GM18867 (cell line): Measurements from ENCODE around the gene DHRS9.
"Not testable (repeated sequence)": the region's sequence is repeated elsewhere in the genome, so short reads cannot be mapped to it uniquely, and the experiment has no call there.

ENCODE experiments used
- ATAC-seq: cut with Tn5 transposase; IDR thresholded peaks from one replicate; pipeline ENCODE4 v1.9.1; 2021; ENCODE audit warnings: mild to moderate bottlenecking, moderate library complexity; ENCODE audit not compliant: unreplicated experiment

Gene DHRS9

GRCh38 chr2:169131587-169132512 is 62.5 kb downstream of the DHRS9 start:
- peak; percentile 82 for ATAC-seq

- ATAC-seq, result not testable (repeated sequence)
Measured at GRCh38 chr2:169134272-169134671, 64.9 kb downstream of the DHRS9 start.

GRCh38 chr2:169136428-169136827 is 67.1 kb downstream of the DHRS9 start:
- ATAC-seq, result not testable (repeated sequence)

GRCh38 chr2:169136885-169137534 is 67.6 kb downstream of the DHRS9 start:
- ATAC-seq, result no peak

GRCh38 chr2:169137924-169138323 is 68.6 kb downstream of the DHRS9 start:
- no peak for ATAC-seq

- ATAC-seq, result no peak
Measured at GRCh38 chr2:169139145-169139544, 69.8 kb downstream of the DHRS9 start.

- ATAC-seq, result no peak
Measured at GRCh38 chr2:169139993-169140767, 70.8 kb downstream of the DHRS9 start.

GRCh38 chr2:169141713-169142352 is 72.5 kb downstream of the DHRS9 start:
- no peak for ATAC-seq

- no peak for ATAC-seq
Measured at GRCh38 chr2:169143998-169144397, 74.6 kb downstream of the DHRS9 start.
